WI38 (cell line): ENCODE measurements around the gene SEL1L.

Experiments used
- H3K4me3 ChIP-seq: 2 replicates; pipeline ENCODE4 v1.5.1; 2011; ENCODE audit warnings: low read depth, mild to moderate bottlenecking, control low read depth, low read length
- TF ChIP-seq, protein P1 (sequence below): IDR thresholded peaks from 2 replicates; pipeline ENCODE4 v1.5.1; 2012; ENCODE audit warnings: low read depth, mild to moderate bottlenecking, control low read depth, low read length

Gene SEL1L

DNA sequence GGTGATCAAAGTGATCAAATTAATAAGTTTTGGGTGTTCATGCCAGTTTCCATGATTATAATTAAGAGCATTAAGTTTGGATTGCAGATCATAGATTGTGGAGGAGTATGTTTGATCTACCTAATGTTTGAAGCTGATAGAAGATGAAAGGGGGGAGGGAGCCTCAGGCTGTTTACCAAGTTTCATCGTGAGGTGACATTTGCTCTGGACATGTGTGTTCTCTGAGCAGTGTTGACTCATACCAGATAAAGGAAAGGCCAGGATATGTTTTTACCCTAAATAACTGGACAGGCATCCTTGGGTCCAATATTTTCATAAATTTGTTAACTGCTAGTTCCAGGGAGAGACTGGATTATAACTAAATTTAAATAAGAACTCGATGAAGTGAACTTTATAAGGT, 3.5 kb upstream of the SEL1L start:
- no peak overlapping the region for H3K4me3 ChIP-seq
- TF ChIP-seq, protein P1, sequence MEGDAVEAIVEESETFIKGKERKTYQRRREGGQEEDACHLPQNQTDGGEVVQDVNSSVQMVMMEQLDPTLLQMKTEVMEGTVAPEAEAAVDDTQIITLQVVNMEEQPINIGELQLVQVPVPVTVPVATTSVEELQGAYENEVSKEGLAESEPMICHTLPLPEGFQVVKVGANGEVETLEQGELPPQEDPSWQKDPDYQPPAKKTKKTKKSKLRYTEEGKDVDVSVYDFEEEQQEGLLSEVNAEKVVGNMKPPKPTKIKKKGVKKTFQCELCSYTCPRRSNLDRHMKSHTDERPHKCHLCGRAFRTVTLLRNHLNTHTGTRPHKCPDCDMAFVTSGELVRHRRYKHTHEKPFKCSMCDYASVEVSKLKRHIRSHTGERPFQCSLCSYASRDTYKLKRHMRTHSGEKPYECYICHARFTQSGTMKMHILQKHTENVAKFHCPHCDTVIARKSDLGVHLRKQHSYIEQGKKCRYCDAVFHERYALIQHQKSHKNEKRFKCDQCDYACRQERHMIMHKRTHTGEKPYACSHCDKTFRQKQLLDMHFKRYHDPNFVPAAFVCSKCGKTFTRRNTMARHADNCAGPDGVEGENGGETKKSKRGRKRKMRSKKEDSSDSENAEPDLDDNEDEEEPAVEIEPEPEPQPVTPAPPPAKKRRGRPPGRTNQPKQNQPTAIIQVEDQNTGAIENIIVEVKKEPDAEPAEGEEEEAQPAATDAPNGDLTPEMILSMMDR: no peak

GRCh38 chr14:81536241-81536771, 2.7 kb upstream of the SEL1L start:
- TF ChIP-seq, protein P1: no peak
- H3K4me3 ChIP-seq: no peak overlapping the region

GRCh38 chr14:81535396-81536164, 1.9 kb upstream of the SEL1L start:
- no peak overlapping the region for H3K4me3 ChIP-seq
- TF ChIP-seq, protein P1: no peak

- H3K4me3 ChIP-seq: no peak overlapping the region
- TF ChIP-seq, protein P1: no peak
These were observed 939 bp upstream of the SEL1L start for GRCh38 chr14:81534510-81535074.

DNA sequence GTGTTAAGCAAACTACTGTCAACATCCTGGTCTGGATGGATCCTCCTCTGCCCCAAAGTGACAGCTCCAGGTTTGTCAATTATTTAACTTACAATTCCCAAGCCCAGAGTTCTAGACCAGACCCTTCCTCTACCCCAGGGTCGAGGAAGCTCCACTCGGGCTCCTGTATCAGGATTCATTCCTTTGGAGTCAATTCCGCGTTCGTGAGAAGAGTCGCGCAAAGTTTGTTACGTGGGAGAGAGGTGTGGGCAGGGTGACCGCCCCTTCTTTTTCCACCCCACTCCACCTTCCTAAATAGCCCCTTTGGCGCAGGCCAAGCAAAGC, 479 bp downstream of the SEL1L start:
- TF ChIP-seq, protein P1: no peak
- peak overlapping the region; percentile 74 for H3K4me3 ChIP-seq

GRCh38 chr14:81529391-81529790, 4.3 kb downstream of the SEL1L start:
- TF ChIP-seq, protein P1: no peak
- H3K4me3 ChIP-seq: no peak overlapping the region

DNA sequence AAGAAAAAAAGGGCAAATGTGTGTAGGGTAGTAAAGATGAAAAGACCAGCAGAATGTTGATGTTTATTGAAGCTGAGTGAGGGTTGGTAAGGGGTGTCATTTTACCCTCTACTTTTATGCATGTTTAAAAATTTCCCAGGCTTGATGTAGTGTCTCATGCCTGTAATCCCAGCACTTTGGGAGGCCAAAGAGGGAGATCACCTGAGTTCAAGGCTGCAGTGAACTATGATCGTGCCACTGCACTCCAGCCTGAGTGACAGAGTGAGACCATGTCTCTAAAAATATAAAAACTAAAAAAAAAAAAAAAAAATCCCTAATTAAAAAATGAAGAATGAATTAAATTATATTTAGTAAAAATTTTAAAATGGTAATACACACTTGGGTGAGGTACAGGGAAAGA, 8.5 kb downstream of the SEL1L start:
- TF ChIP-seq, protein P1: no peak
- H3K4me3 ChIP-seq: no peak overlapping the region
